GM12878 (cell line): ENCODE measurements around the gene RPL18.

ENCODE experiments used
- CTCF ChIP-seq, 3 experiments: IDR thresholded peaks in 2 of 3; conservative IDR thresholded peaks in 1 of 3; 2 replicates each; pipeline ENCODE4 v1.5.1; 2011; ENCODE audit warnings: low read depth in 3 of 3, low read length in 3 of 3, mild to moderate bottlenecking in 3 of 3, control low read depth in 2 of 3, moderate library complexity in 2 of 3, inconsistent platforms in 1 of 3, mixed read lengths in 1 of 3; ENCODE audit not compliant: control insufficient read depth in 2 of 3, insufficient read depth in 1 of 3; ENCODE audit errors: extremely low read depth in 1 of 3
- MTA3 ChIP-seq: IDR thresholded peaks from 2 replicates; pipeline ENCODE4 v1.6.1; 2012; ENCODE audit warnings: low read length, inconsistent platforms, borderline replicate concordance

- TF ChIP-seq CTCF (IDR thresholded peaks at IDR 0.05 in 2 of 3, conservative IDR thresholded peaks at IDR 0.05 in 1 of 3; ENCODE audit: control insufficient read depth in 2 of 3, extremely low read depth in 1 of 3, insufficient read depth in 1 of 3, low read depth in 3 of 3, low read length in 3 of 3) (no peak), MTA3 (no peak)
Observed at GRCh38 chr19:48618278-48618915, 581 bp downstream of the RPL18 start.
